ENCODE data around the gene YEATS2.

The YEATS2 gene

GRCh38 chr3:183825456-183826161 lies 128.0 kb downstream of the YEATS2 start, which contains the start of gene MAP6D1:
MAP6D1 (minus strand) TSS chr3:183825577; CDS start chr3:183825547, 30 bp downstream.
- Histone ChIP-seq H3K4me1 (ENCODE audit: insufficient read depth, low read length) (peaks cover 15% of the 10 kb centered on the region; the same call in 1 of the 2 replicates), H3K27me3 (ENCODE audit: insufficient read depth, low read length) (peaks cover 14% of the 10 kb centered on the region), H3K9me3 (ENCODE audit: insufficient read depth, low read depth, low read length) (no peaks in the 10 kb centered on the region), H3K9ac (ENCODE audit: low read depth, low read length) (peak within 1 kb of the TSS; percentile 70), H3K36me3 (ENCODE audit: insufficient read depth, low read length) (peaks cover 23% of the 10 kb centered on the region), H3K4me3 (ENCODE audit: low read length) (peak within 1 kb of the TSS; percentile 75), H3K27ac (ENCODE audit: low read depth, low read length) (peak within 1 kb of the TSS; percentile 53; the same call in 1 of the 2 replicates)
- 8% methylated on average over 69 of the region's 69 CpGs for WGBS

GRCh38 chr3:183826448-183827250 lies 129.1 kb downstream of the YEATS2 start:
- Histone ChIP-seq H3K9me3 (ENCODE audit: insufficient read depth, low read depth, low read length) (no peaks in the 10 kb centered on the region), H3K9ac (ENCODE audit: low read depth, low read length) (no peak overlapping the region), H3K27me3 (ENCODE audit: insufficient read depth, low read length) (peaks cover 14% of the 10 kb centered on the region), H3K27ac (ENCODE audit: low read depth, low read length) (no peak overlapping the region; the same call in 1 of the 2 replicates), H3K36me3 (ENCODE audit: insufficient read depth, low read length) (peaks cover 31% of the 10 kb centered on the region), H3K4me1 (ENCODE audit: insufficient read depth, low read length) (peaks cover 15% of the 10 kb centered on the region; the same call in 1 of the 2 replicates), H3K4me3 (ENCODE audit: low read length) (no peak overlapping the region)
- WGBS = 92% methylated on average over 14 of the region's 14 CpGs

GRCh38 chr3:183827809-183828537 lies 130.4 kb downstream of the YEATS2 start:
- no peak overlapping the region for H3K4me3 ChIP-seq (ENCODE audit: low read length)
- H3K4me1 ChIP-seq (ENCODE audit: insufficient read depth, low read length) = peaks cover 15% of the 10 kb centered on the region; the same call in 1 of the 2 replicates
- H3K9me3 ChIP-seq (ENCODE audit: insufficient read depth, low read depth, low read length) = no peaks in the 10 kb centered on the region
- no peak overlapping the region for H3K9ac ChIP-seq (ENCODE audit: low read depth, low read length)
- peaks cover 14% of the 10 kb centered on the region for H3K27me3 ChIP-seq (ENCODE audit: insufficient read depth, low read length)
- H3K27ac ChIP-seq (ENCODE audit: low read depth, low read length) = no peak overlapping the region
- WGBS = 94% methylated on average over 14 of the region's 14 CpGs
- peaks cover 40% of the 10 kb centered on the region for H3K36me3 ChIP-seq (ENCODE audit: insufficient read depth, low read length)

GRCh38 chr3:183828538-183828870 lies 130.9 kb downstream of the YEATS2 start:
- Histone ChIP-seq H3K36me3 (ENCODE audit: insufficient read depth, low read length) (peaks cover 46% of the 10 kb centered on the region), H3K9ac (ENCODE audit: low read depth, low read length) (no peak overlapping the region), H3K9me3 (ENCODE audit: insufficient read depth, low read depth, low read length) (no peaks in the 10 kb centered on the region), H3K27me3 (ENCODE audit: insufficient read depth, low read length) (peaks cover 14% of the 10 kb centered on the region), H3K27ac (ENCODE audit: low read depth, low read length) (no peak overlapping the region), H3K4me3 (ENCODE audit: low read length) (no peak overlapping the region), H3K4me1 (ENCODE audit: insufficient read depth, low read length) (peaks cover 15% of the 10 kb centered on the region; the same call in 1 of the 2 replicates)
- 93% methylated on average over 7 of the region's 7 CpGs for WGBS

GRCh38 chr3:183829466-183829865 lies 131.9 kb downstream of the YEATS2 start:
- no peak overlapping the region for H3K9ac ChIP-seq (ENCODE audit: low read depth, low read length)
- 96% methylated on average over 9 of the region's 9 CpGs for WGBS
- H3K4me3 ChIP-seq (ENCODE audit: low read length) = no peak overlapping the region
- peaks cover 8% of the 10 kb centered on the region; the same call in 1 of the 2 replicates for H3K4me1 ChIP-seq (ENCODE audit: insufficient read depth, low read length)
- peaks cover 4% of the 10 kb centered on the region; the same call in 1 of the 2 replicates for H3K27me3 ChIP-seq (ENCODE audit: insufficient read depth, low read length)
- H3K27ac ChIP-seq (ENCODE audit: low read depth, low read length) = no peak overlapping the region
- peaks cover 55% of the 10 kb centered on the region for H3K36me3 ChIP-seq (ENCODE audit: insufficient read depth, low read length)
- H3K9me3 ChIP-seq (ENCODE audit: insufficient read depth, low read depth, low read length) = no peaks in the 10 kb centered on the region

GRCh38 chr3:183830187-183830586 lies 132.6 kb downstream of the YEATS2 start:
- no peak overlapping the region for H3K4me3 ChIP-seq (ENCODE audit: low read length)
- no peaks in the 10 kb centered on the region for H3K9me3 ChIP-seq (ENCODE audit: insufficient read depth, low read depth, low read length)
- H3K36me3 ChIP-seq (ENCODE audit: insufficient read depth, low read length) = peaks cover 55% of the 10 kb centered on the region
- peaks cover 8% of the 10 kb centered on the region; the same call in 1 of the 2 replicates for H3K4me1 ChIP-seq (ENCODE audit: insufficient read depth, low read length)
- WGBS = 97% methylated on average over 9 of the region's 9 CpGs
- H3K9ac ChIP-seq (ENCODE audit: low read depth, low read length) = no peak overlapping the region
- no peak overlapping the region for H3K27ac ChIP-seq (ENCODE audit: low read depth, low read length)
- no peaks in the 10 kb centered on the region for H3K27me3 ChIP-seq (ENCODE audit: insufficient read depth, low read length)

- Histone ChIP-seq H3K9ac (ENCODE audit: low read depth, low read length) (no peak overlapping the region), H3K27me3 (ENCODE audit: insufficient read depth, low read length) (no peaks in the 10 kb centered on the region), H3K4me1 (ENCODE audit: insufficient read depth, low read length) (no peaks in the 10 kb centered on the region), H3K4me3 (ENCODE audit: low read length) (no peak overlapping the region), H3K36me3 (ENCODE audit: insufficient read depth, low read length) (peaks cover 75% of the 10 kb centered on the region), H3K27ac (ENCODE audit: low read depth, low read length) (no peak overlapping the region), H3K9me3 (ENCODE audit: insufficient read depth, low read depth, low read length) (no peaks in the 10 kb centered on the region)
- WGBS = 93% methylated on average over 6 of the region's 6 CpGs
Measured at GRCh38 chr3:183833516-183833915, 135.9 kb downstream of the YEATS2 start.

- Histone ChIP-seq H3K9me3 (ENCODE audit: insufficient read depth, low read depth, low read length) (no peaks in the 10 kb centered on the region), H3K9ac (ENCODE audit: low read depth, low read length) (no peak overlapping the region), H3K27me3 (ENCODE audit: insufficient read depth, low read length) (no peaks in the 10 kb centered on the region), H3K4me3 (ENCODE audit: low read length) (no peak overlapping the region), H3K4me1 (ENCODE audit: insufficient read depth, low read length) (no peaks in the 10 kb centered on the region), H3K36me3 (ENCODE audit: insufficient read depth, low read length) (peaks cover 83% of the 10 kb centered on the region), H3K27ac (ENCODE audit: low read depth, low read length) (no peak overlapping the region)
- 95% methylated on average over 9 of the region's 9 CpGs for WGBS
Measured at GRCh38 chr3:183837390-183837789, 139.8 kb downstream of the YEATS2 start.

GRCh38 chr3:183837894-183838293 lies 140.3 kb downstream of the YEATS2 start:
- peaks cover 82% of the 10 kb centered on the region for H3K36me3 ChIP-seq (ENCODE audit: insufficient read depth, low read length)
- H3K27me3 ChIP-seq (ENCODE audit: insufficient read depth, low read length) = no peaks in the 10 kb centered on the region
- WGBS = 75% methylated on average over 3 of the region's 3 CpGs
- no peaks in the 10 kb centered on the region for H3K4me1 ChIP-seq (ENCODE audit: insufficient read depth, low read length)
- no peaks in the 10 kb centered on the region for H3K9me3 ChIP-seq (ENCODE audit: insufficient read depth, low read depth, low read length)
- no peak overlapping the region for H3K4me3 ChIP-seq (ENCODE audit: low read length)
- H3K27ac ChIP-seq (ENCODE audit: low read depth, low read length) = no peak overlapping the region
- no peak overlapping the region for H3K9ac ChIP-seq (ENCODE audit: low read depth, low read length)

- WGBS = 85% methylated on average over 3 of the region's 4 CpGs
- Histone ChIP-seq H3K4me3 (ENCODE audit: low read length) (no peak overlapping the region), H3K27ac (ENCODE audit: low read depth, low read length) (no peak overlapping the region), H3K9me3 (ENCODE audit: insufficient read depth, low read depth, low read length) (no peaks in the 10 kb centered on the region), H3K36me3 (ENCODE audit: insufficient read depth, low read length) (peaks cover 82% of the 10 kb centered on the region), H3K9ac (ENCODE audit: low read depth, low read length) (no peak overlapping the region), H3K27me3 (ENCODE audit: insufficient read depth, low read length) (no peaks in the 10 kb centered on the region), H3K4me1 (ENCODE audit: insufficient read depth, low read length) (no peaks in the 10 kb centered on the region)
Measured at GRCh38 chr3:183839751-183840150, 142.2 kb downstream of the YEATS2 start.

- H3K4me3 ChIP-seq (ENCODE audit: low read length) = no peak overlapping the region
- H3K27me3 ChIP-seq (ENCODE audit: insufficient read depth, low read length) = no peaks in the 10 kb centered on the region
- H3K9me3 ChIP-seq (ENCODE audit: insufficient read depth, low read depth, low read length) = no peaks in the 10 kb centered on the region
- WGBS = no CpG with 5 or more reads among the region's 2 CpGs
- H3K9ac ChIP-seq (ENCODE audit: low read depth, low read length) = no peak overlapping the region
- H3K36me3 ChIP-seq (ENCODE audit: insufficient read depth, low read length) = peaks cover 92% of the 10 kb centered on the region
- H3K4me1 ChIP-seq (ENCODE audit: insufficient read depth, low read length) = no peaks in the 10 kb centered on the region
- H3K27ac ChIP-seq (ENCODE audit: low read depth, low read length) = no peak overlapping the region
Measured at GRCh38 chr3:183844606-183845005, 147.0 kb downstream of the YEATS2 start.

Data from HUES64 (cell line).